Astrocyte of the spinal cord (primary cell): ENCODE measurements around the gene MET.

ENCODE experiments used
- DNase-seq: peaks from one replicate; pipeline ENCODE4 v3.0.0; 2011; ENCODE audit warnings: low read depth, low spot score
- H3K4me3 ChIP-seq: 2 replicates; pipeline ENCODE4 v1.5.1; 2011; ENCODE audit warnings: low read depth, mild to moderate bottlenecking, low read length, moderate library complexity
- CTCF ChIP-seq: IDR thresholded peaks from 2 replicates; pipeline ENCODE4 v1.5.1; 2012; ENCODE audit warnings: low read depth, mild to moderate bottlenecking, low read length, inconsistent platforms
- in situ Hi-C: cut with HindIII; loops from 2 replicates; pipeline ENCODE4 v1.10.0; 2017; ENCODE audit warnings: low sequenced_read_pairs

MET gene

GRCh38 chr7:116671681-116672595, at the start of gene MET:
MET (plus strand) TSS chr7:116672196; CDS start chr7:116699085, 26,889 bp downstream.
- peak; percentile 74 for TF ChIP-seq CTCF
- DNase-seq: peak; percentile 83
- in situ Hi-C loops: no loop called here
- peak within 1 kb of the TSS; percentile 86 for H3K4me3 ChIP-seq

GRCh38 chr7:116626886-116627285, 45.1 kb upstream of the MET start:
- no peak overlapping the region for H3K4me3 ChIP-seq
- in situ Hi-C loops: no loop called here
- no peak for TF ChIP-seq CTCF
- no peak for DNase-seq

GRCh38 chr7:116629051-116629463, 42.9 kb upstream of the MET start:
- H3K4me3 ChIP-seq: no peak overlapping the region
- TF ChIP-seq CTCF: no peak
- in situ Hi-C loops: no loop called here
- peak; percentile 53 for DNase-seq

- DNase-seq: no peak
- no peak overlapping the region for H3K4me3 ChIP-seq
- in situ Hi-C loops: no loop called here
- no peak for TF ChIP-seq CTCF
Observed at GRCh38 chr7:116630357-116630756, 41.6 kb upstream of the MET start.

GRCh38 chr7:116630932-116631671, 40.9 kb upstream of the MET start:
- no peak for TF ChIP-seq CTCF
- DNase-seq: peak; percentile 90
- in situ Hi-C loops: no loop called here
- no peak overlapping the region for H3K4me3 ChIP-seq

- DNase-seq: no peak
- no peak overlapping the region for H3K4me3 ChIP-seq
- in situ Hi-C loops: no loop called here
- TF ChIP-seq CTCF: no peak
Observed at GRCh38 chr7:116631676-116632075, 40.3 kb upstream of the MET start.
